ENCODE results near the gene CCDC141. TPM values are rescaled to one million over a fixed set of nuclear protein-coding genes. Genes with fewer than 3 reads are reported as not detected.

Gene CCDC141
- total RNA-seq, 1 experiment from 2014 or later, result 0.30 TPM

DNA sequence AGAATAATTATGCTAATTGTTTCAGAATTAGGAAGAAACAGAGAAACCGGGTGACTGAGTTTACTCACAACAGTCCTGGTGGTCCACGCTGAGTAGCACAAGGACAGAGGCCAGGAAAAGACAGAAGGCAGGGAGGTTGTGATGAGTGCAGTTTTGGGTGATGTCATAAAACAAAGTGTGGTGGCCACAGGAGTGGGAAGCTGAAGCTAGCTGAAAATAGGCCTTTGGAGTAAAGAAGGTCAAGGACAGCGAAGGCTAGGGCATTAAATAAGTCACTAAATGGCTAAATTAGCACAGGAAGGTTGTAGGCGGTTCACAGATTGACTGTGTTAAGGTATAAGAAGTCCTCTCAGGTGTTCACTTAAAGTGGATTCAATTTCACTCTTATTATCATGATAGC, 121.9 kb downstream of the CCDC141 start:
- DNase-seq, result no peak
- Histone ChIP-seq H3K4me1 (ENCODE audit: low read length) (no peaks in the 10 kb centered on the region), H3K36me3 (ENCODE audit: insufficient read depth, low read length) (no peaks in the 10 kb centered on the region), H3K4me3 (ENCODE audit: low read length) (no peak overlapping the region), H3K9ac (ENCODE audit: low read length) (no peak overlapping the region), H3K27ac (ENCODE audit: low read length) (no peak overlapping the region), H3K79me2 (ENCODE audit: low read length) (no peaks in the 10 kb centered on the region), H4K20me1 (ENCODE audit: insufficient read depth, low read depth, low read length) (no peaks in the 10 kb centered on the region), H3K4me2 (ENCODE audit: low read depth, low read length, poor library complexity, severe bottlenecking) (no peak overlapping the region), H3K9me2 (replicated peaks; ENCODE audit: insufficient read depth, low read length) (no peaks in the 10 kb centered on the region), H3K27me3 (ENCODE audit: low read length) (no peaks in the 10 kb centered on the region), H3K9me3 (ENCODE audit: low read length) (no peaks in the 10 kb centered on the region), H2AFZ (ENCODE audit: low read length) (no peak overlapping the region)

DNA sequence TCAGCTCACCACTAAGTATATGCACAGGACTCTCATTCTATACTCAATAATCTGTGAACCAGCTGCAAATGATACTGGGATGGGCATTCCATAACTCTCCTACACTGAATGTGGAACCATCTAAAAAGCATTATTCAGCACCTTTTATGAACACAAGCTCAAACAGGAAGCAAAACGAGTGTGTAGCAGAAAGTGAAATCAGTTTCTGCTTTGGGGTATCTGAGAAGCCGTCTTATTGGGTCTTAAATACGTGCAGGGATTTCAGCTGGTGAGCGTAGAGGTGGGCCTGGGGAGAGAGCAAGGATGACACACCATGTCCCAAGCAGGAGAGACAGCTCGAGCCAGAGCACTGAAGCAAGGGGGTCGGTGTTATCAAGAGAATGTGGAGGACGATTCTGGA, 122.8 kb downstream of the CCDC141 start:
- H3K9me2 ChIP-seq (replicated peaks; ENCODE audit: insufficient read depth, low read length), result no peaks in the 10 kb centered on the region
- no peak overlapping the region for H3K4me2 ChIP-seq (ENCODE audit: low read depth, low read length, poor library complexity, severe bottlenecking)
- no peak overlapping the region for H2AFZ ChIP-seq (ENCODE audit: low read length)
- H3K9ac ChIP-seq (ENCODE audit: low read length), result no peak overlapping the region
- no peaks in the 10 kb centered on the region for H3K4me1 ChIP-seq (ENCODE audit: low read length)
- no peak overlapping the region for H3K27ac ChIP-seq (ENCODE audit: low read length)
- no peaks in the 10 kb centered on the region for H4K20me1 ChIP-seq (ENCODE audit: insufficient read depth, low read depth, low read length)
- H3K9me3 ChIP-seq (ENCODE audit: low read length), result no peaks in the 10 kb centered on the region
- no peaks in the 10 kb centered on the region for H3K79me2 ChIP-seq (ENCODE audit: low read length)
- no peak for DNase-seq
- no peak overlapping the region for H3K4me3 ChIP-seq (ENCODE audit: low read length)
- H3K27me3 ChIP-seq (ENCODE audit: low read length), result no peaks in the 10 kb centered on the region
- H3K36me3 ChIP-seq (ENCODE audit: insufficient read depth, low read length), result no peaks in the 10 kb centered on the region

DNA sequence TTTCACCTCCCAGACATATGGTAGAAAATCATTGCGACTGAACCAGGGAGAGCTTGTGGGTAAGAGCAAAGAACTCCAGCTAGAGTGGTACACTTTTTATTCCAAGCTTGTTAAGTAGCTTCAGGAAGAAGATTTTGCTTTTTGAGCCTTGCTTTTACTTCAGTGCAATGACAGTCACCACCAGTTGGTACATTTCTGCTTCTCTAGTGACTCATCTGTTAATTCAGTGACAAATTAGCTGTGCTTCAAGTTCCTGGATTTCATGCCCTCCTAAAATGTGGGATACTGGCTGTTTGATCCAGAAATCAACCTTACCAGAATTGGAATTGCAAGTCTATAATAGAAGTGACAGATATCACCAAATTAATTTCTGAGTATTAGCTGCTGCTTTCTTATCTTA, 125.1 kb downstream of the CCDC141 start:
- H3K9me2 ChIP-seq (replicated peaks; ENCODE audit: insufficient read depth, low read length), result no peaks in the 10 kb centered on the region
- H3K4me1 ChIP-seq (ENCODE audit: low read length), result no peaks in the 10 kb centered on the region
- H3K9ac ChIP-seq (ENCODE audit: low read length), result no peak overlapping the region
- H3K4me3 ChIP-seq (ENCODE audit: low read length), result no peak overlapping the region
- no peak overlapping the region for H3K27ac ChIP-seq (ENCODE audit: low read length)
- no peaks in the 10 kb centered on the region for H3K9me3 ChIP-seq (ENCODE audit: low read length)
- no peaks in the 10 kb centered on the region for H4K20me1 ChIP-seq (ENCODE audit: insufficient read depth, low read depth, low read length)
- H3K27me3 ChIP-seq (ENCODE audit: low read length), result no peaks in the 10 kb centered on the region
- H3K79me2 ChIP-seq (ENCODE audit: low read length), result no peaks in the 10 kb centered on the region
- no peak overlapping the region for H2AFZ ChIP-seq (ENCODE audit: low read length)
- no peak for DNase-seq
- no peak overlapping the region for H3K4me2 ChIP-seq (ENCODE audit: low read depth, low read length, poor library complexity, severe bottlenecking)
- H3K36me3 ChIP-seq (ENCODE audit: insufficient read depth, low read length), result no peaks in the 10 kb centered on the region

DNA sequence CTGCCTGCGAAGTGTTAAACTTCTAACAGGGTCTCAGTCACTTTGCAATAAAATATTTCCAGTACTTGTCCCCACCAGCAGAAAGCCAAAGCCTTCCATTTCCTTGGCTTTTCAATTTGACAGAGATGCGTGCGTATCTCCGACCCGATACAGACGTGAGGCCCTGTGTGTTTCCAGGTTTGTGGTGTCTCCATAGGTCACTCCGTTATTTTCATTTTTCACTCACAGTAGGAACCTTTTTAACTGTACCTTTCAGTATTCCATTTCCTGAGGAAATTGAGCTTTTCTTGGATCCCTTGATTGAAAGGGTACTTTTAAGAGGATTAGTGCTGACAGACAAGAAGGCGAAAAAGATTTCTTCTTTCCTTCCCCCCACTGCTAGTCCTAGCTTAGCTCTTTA, 126.4 kb downstream of the CCDC141 start:
- Histone ChIP-seq H3K79me2 (ENCODE audit: low read length) (no peaks in the 10 kb centered on the region), H3K9me3 (ENCODE audit: low read length) (no peaks in the 10 kb centered on the region), H3K4me3 (ENCODE audit: low read length) (no peak overlapping the region), H3K27ac (ENCODE audit: low read length) (no peak overlapping the region), H2AFZ (ENCODE audit: low read length) (no peak overlapping the region), H3K27me3 (ENCODE audit: low read length) (no peaks in the 10 kb centered on the region), H3K9ac (ENCODE audit: low read length) (no peak overlapping the region), H4K20me1 (ENCODE audit: insufficient read depth, low read depth, low read length) (no peaks in the 10 kb centered on the region), H3K36me3 (ENCODE audit: insufficient read depth, low read length) (no peaks in the 10 kb centered on the region), H3K4me2 (ENCODE audit: low read depth, low read length, poor library complexity, severe bottlenecking) (no peak overlapping the region), H3K9me2 (replicated peaks; ENCODE audit: insufficient read depth, low read length) (no peaks in the 10 kb centered on the region), H3K4me1 (ENCODE audit: low read length) (no peaks in the 10 kb centered on the region)
- DNase-seq, result no peak

DNA sequence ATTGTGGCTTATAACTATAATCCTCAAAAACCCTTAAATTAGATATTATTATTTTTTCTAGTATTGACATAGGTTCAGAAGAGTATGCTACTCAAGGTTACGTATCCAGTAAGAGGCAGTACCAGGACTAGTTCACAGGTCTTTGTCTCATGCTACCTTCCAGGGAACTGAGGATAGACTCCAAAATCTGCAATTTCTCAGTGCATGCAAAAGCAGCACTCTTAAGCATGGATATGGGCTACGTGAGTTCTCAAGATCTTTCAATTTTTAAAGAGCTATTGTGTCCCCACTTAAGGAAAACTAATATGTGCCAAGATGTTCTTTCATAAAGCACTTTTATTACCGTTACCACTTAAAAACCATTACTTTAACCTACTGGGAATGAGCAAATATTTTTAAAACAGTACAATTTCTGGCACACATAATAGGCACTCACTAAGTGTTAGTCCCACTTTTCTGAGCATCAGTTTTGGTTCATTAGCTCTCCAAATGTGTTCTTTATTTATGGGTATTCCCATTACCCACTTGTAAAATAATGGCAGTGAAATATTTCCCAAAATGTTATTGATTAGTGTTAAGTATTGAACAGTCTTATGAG, 128.9 kb downstream of the CCDC141 start:
- H2AFZ ChIP-seq (ENCODE audit: low read length), result no peak overlapping the region
- H3K4me1 ChIP-seq (ENCODE audit: low read length), result no peaks in the 10 kb centered on the region
- no peaks in the 10 kb centered on the region for H3K27me3 ChIP-seq (ENCODE audit: low read length)
- no peaks in the 10 kb centered on the region for H3K9me2 ChIP-seq (replicated peaks; ENCODE audit: insufficient read depth, low read length)
- H4K20me1 ChIP-seq (ENCODE audit: insufficient read depth, low read depth, low read length), result no peaks in the 10 kb centered on the region
- no peak overlapping the region for H3K4me2 ChIP-seq (ENCODE audit: low read depth, low read length, poor library complexity, severe bottlenecking)
- DNase-seq, result no peak
- no peak overlapping the region for H3K27ac ChIP-seq (ENCODE audit: low read length)
- H3K79me2 ChIP-seq (ENCODE audit: low read length), result no peaks in the 10 kb centered on the region
- H3K4me3 ChIP-seq (ENCODE audit: low read length), result no peak overlapping the region
- no peaks in the 10 kb centered on the region for H3K9me3 ChIP-seq (ENCODE audit: low read length)
- no peaks in the 10 kb centered on the region for H3K36me3 ChIP-seq (ENCODE audit: insufficient read depth, low read length)
- no peak overlapping the region for H3K9ac ChIP-seq (ENCODE audit: low read length)

DNA sequence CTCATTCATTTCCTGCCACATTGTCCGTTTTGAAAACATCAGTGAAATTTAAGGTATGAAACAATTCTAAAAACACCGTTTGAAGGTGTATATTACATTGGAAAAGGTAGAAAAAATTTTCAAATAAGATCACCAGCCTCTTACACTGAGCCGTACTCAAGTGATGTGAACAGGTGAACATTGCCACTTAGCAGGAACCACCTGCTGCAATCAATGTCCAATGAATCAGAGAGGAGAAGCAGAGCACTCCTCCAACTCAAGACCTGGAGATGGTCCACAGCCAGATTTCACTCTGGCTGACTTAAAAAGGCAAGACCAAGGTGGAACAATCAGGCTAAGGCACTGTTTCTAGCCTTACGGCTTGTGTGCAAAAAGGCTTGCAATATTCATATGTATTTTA, 132.4 kb downstream of the CCDC141 start:
- H4K20me1 ChIP-seq (ENCODE audit: insufficient read depth, low read depth, low read length), result no peaks in the 10 kb centered on the region
- DNase-seq, result no peak
- no peak overlapping the region for H3K4me3 ChIP-seq (ENCODE audit: low read length)
- H2AFZ ChIP-seq (ENCODE audit: low read length), result no peak overlapping the region
- H3K36me3 ChIP-seq (ENCODE audit: insufficient read depth, low read length), result no peaks in the 10 kb centered on the region
- no peak overlapping the region for H3K27ac ChIP-seq (ENCODE audit: low read length)
- no peak overlapping the region for H3K4me2 ChIP-seq (ENCODE audit: low read depth, low read length, poor library complexity, severe bottlenecking)
- no peaks in the 10 kb centered on the region for H3K9me3 ChIP-seq (ENCODE audit: low read length)
- H3K9me2 ChIP-seq (replicated peaks; ENCODE audit: insufficient read depth, low read length), result no peaks in the 10 kb centered on the region
- no peak overlapping the region for H3K9ac ChIP-seq (ENCODE audit: low read length)
- H3K79me2 ChIP-seq (ENCODE audit: low read length), result no peaks in the 10 kb centered on the region
- H3K27me3 ChIP-seq (ENCODE audit: low read length), result no peaks in the 10 kb centered on the region
- no peaks in the 10 kb centered on the region for H3K4me1 ChIP-seq (ENCODE audit: low read length)

DNA sequence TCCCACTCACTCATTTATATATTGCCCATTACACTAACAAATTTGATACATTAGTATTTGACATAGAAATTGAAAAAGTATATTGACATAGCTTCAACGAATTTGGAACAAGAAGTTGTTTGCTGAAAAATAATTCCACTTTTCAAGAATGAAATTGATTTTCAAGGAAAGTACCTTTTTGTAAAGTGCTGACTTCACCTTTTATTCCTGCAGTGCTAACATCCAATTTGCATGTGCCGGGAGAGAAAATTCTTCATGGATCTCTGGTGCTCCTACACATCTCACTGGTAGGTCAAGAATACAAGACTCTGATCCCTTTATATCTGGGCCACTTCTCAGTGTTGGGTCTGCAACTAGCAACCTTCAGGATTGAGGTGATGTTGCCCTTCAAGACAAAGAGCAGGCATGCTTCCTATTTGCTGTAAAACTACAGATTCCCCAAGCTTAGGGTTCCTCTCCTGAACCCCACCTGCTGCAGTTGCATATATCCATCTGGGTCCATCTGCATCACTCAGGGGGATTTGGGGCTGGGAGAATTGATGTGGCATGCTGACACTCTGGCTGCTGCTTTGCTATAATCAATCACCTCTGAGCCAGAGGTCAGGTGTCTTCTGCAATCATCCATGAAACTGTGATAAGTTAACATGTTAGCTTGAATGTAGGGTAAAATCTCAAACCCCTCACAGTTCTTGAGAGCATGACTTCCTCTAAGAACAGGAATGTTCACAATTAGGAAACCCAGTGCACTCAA, 134.3 kb downstream of the CCDC141 start:
- Histone ChIP-seq H3K9me3 (ENCODE audit: low read length) (no peaks in the 10 kb centered on the region), H3K4me1 (ENCODE audit: low read length) (no peaks in the 10 kb centered on the region), H3K9me2 (replicated peaks; ENCODE audit: insufficient read depth, low read length) (no peaks in the 10 kb centered on the region), H3K27me3 (ENCODE audit: low read length) (no peaks in the 10 kb centered on the region), H4K20me1 (ENCODE audit: insufficient read depth, low read depth, low read length) (no peaks in the 10 kb centered on the region), H3K9ac (ENCODE audit: low read length) (no peak overlapping the region), H3K27ac (ENCODE audit: low read length) (no peak overlapping the region), H3K4me2 (ENCODE audit: low read depth, low read length, poor library complexity, severe bottlenecking) (no peak overlapping the region), H3K36me3 (ENCODE audit: insufficient read depth, low read length) (no peaks in the 10 kb centered on the region), H3K4me3 (ENCODE audit: low read length) (no peak overlapping the region), H3K79me2 (ENCODE audit: low read length) (no peaks in the 10 kb centered on the region), H2AFZ (ENCODE audit: low read length) (no peak overlapping the region)
- no peak for DNase-seq

DNA sequence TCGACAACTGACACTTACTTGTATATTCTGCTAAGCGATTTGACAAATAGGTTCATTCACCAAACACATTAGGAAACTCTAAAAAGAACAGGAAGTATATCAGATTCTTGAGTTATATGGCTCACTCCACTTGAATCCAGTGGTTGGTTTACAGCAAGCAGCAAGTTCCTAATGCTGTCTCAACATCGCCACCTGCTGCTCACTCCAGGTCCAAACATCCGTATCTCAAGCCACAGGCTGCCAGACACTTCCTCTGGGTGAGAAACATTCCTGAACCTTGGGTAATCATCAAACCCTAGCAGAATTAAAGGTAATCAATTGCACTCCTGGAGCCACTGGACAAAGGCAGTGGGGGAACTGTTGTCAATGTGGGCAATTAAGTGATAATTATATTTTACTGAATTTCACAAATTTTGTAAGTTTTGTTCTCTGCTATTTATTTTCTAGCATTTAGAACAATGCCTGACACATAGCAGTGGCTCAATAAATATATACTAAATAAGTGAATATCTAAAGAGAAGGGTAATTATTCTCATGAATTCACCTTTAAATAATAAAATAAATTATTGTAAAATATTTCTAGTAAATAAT, 135.6 kb downstream of the CCDC141 start:
- no peaks in the 10 kb centered on the region for H3K36me3 ChIP-seq (ENCODE audit: insufficient read depth, low read length)
- H3K9me2 ChIP-seq (replicated peaks; ENCODE audit: insufficient read depth, low read length), result no peaks in the 10 kb centered on the region
- no peak overlapping the region for H3K4me2 ChIP-seq (ENCODE audit: low read depth, low read length, poor library complexity, severe bottlenecking)
- DNase-seq, result peak; percentile 88
- no peaks in the 10 kb centered on the region for H3K4me1 ChIP-seq (ENCODE audit: low read length)
- no peak overlapping the region for H3K9ac ChIP-seq (ENCODE audit: low read length)
- H3K27ac ChIP-seq (ENCODE audit: low read length), result no peak overlapping the region
- H4K20me1 ChIP-seq (ENCODE audit: insufficient read depth, low read depth, low read length), result no peaks in the 10 kb centered on the region
- no peak overlapping the region for H3K4me3 ChIP-seq (ENCODE audit: low read length)
- no peaks in the 10 kb centered on the region for H3K27me3 ChIP-seq (ENCODE audit: low read length)
- H3K79me2 ChIP-seq (ENCODE audit: low read length), result no peaks in the 10 kb centered on the region
- no peaks in the 10 kb centered on the region for H3K9me3 ChIP-seq (ENCODE audit: low read length)
- H2AFZ ChIP-seq (ENCODE audit: low read length), result no peak overlapping the region

Measured in Karpas-422 (cell line).